NCI-H774 (cell line): ENCODE measurements around the gene DNASE2B.
"Not testable (repeated sequence)": the region's sequence is repeated elsewhere in the genome, so short reads cannot be mapped to it uniquely, and the experiment has no call there.

Experiments used
- DNase-seq: peaks from one replicate; lab custom pipeline; 2025; lab: John Stamatoyannopoulos, UW

The DNASE2B gene

DNA sequence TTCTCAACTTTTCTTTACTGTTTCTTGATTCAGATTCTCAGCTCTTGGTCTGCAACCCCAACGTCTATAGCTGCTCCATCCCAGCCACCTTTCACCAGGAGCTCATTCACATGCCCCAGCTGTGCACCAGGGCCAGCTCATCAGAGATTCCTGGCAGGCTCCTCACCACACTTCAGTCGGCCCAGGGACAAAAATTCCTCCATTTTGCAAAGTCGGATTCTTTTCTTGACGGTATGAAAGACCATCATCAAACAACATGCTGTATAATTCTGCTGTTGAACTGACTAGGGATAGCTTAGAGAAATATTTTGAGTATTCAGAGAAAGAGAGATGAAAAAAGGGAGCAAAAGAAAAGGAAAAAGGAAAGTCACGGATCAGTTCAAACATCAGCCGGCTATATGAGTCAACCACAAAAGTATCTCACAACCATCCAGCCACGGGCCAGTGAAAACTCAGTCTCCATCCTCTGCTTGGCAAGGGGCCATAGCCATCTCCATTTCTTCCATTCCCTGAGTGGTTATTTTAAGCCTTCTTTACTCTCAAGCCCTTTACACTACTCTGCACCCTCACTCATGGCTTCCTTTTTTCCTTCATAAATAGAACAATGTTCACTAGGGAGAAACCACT lies 14.1 kb downstream of the DNASE2B start:
- no peak for DNase-seq

DNA sequence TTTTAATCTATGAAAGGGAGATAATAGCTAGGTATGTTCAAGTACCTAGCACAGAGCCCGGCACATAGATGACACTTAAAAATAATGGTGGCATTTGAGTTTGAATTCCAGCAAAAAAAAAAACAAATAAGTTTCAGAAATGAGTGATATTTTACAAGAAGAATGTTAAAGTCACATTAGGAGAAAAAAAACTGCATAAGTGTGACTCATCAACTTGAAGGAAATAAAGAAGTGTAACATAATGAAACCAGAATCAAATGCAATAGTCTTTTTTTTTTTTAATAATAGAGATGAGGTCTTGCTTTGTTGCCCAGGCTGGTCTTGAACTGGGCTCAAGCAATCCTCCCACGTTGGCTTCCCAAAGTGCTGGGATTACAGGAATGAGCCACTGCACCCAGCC lies 17.1 kb downstream of the DNASE2B start:
- no peak for DNase-seq

DNA sequence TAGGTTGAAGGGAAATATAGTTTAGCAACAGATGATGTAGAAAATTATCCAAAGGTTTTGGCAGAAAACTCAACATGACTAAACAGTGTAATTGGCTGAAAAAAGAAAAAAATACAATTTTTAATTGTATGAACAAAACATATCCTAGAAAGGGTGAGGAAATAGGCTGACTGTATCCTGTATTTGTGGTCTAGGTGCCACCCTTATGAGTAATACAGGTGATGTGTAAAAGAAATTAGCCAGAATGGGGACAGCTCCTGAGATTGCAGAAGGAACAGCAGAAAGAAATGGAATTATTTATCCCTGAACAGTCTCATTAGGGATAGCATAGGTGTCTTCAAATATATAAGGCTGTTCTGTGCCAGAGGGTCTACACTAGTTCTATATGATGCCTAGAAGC lies 24.6 kb downstream of the DNASE2B start:
- DNase-seq = no peak

DNA sequence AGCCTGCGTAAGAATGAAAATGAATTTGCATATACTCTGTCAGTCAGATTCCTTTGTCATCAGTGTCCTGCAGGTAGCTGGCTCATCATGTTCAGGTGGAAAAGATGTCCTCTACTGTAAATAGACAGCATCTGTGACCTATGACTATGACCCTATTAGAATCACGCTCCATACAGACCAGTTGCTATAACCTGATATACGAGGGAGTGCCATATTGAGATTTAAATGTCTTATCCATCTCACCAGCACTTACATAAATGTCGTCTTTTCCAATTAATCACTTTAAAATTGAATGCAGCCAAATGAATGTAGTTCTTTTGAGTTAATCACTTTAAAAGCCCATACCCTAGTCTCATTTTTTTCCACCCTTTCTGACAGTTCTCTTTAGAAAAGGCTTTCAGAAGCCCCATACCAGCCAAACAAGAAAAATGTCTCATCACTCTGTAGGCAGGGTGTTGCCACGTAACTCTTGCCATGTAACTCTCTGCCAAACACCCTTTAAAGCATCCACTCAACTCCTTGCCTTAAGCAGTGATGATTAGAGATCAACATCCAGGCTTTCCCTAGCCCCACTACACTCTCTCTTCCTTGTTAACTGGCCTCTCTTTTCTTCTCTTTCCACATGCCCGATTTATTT lies 26.3 kb downstream of the DNASE2B start:
- no peak for DNase-seq

DNA sequence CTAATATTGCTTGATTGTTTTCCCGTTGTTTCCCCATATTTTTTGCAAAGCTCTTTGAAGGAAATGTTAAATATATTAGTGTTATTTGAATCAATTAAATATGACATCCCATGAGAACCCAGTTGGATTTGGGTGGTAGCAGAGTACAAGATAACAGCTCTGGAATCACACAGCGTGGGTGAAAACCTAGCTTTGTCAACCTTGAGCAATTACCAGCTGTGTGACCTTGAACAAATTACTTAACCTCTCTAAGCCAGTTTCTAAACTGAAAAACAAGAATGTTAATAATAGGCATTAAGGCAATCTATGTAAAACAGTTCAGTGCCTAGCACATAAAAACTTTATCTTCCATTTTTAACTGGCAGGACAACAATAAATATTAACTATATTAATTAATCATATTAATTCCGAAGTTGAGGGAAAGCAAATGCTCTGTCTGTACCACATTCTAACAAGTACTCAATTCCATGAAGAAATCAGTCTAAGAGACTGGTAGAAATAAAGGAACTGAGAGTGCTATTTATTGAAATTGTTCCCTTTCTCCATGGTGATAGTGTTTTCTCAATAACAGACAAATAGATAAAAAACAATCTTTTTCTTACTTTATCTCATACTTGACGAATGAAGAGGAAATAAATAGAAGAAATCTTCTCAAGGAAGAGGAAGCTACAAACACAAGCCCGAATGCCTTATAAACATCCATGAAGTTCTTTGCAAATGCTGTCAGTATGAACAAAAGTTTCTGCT lies 27.0 kb downstream of the DNASE2B start:
- no peak for DNase-seq

DNA sequence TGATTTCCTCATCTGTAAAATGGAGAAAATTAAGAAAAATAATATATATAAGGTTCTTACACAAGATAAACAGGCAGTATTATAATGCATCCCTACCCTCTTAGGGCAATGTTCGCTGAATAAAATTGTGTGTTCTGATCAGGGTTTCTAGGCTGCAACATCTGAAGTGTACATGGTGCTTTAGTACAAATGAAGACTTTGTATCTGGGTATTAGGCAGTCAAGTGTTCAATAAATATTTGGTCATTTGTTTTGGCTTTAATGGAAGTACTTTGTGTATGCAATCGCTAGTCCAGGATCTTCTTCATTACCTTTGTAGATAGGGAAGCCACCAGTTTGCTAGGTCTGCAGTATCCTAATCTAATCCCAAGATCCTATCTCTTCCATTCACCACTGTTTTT lies 28.1 kb downstream of the DNASE2B start:
- DNase-seq = peak; percentile 34

DNA sequence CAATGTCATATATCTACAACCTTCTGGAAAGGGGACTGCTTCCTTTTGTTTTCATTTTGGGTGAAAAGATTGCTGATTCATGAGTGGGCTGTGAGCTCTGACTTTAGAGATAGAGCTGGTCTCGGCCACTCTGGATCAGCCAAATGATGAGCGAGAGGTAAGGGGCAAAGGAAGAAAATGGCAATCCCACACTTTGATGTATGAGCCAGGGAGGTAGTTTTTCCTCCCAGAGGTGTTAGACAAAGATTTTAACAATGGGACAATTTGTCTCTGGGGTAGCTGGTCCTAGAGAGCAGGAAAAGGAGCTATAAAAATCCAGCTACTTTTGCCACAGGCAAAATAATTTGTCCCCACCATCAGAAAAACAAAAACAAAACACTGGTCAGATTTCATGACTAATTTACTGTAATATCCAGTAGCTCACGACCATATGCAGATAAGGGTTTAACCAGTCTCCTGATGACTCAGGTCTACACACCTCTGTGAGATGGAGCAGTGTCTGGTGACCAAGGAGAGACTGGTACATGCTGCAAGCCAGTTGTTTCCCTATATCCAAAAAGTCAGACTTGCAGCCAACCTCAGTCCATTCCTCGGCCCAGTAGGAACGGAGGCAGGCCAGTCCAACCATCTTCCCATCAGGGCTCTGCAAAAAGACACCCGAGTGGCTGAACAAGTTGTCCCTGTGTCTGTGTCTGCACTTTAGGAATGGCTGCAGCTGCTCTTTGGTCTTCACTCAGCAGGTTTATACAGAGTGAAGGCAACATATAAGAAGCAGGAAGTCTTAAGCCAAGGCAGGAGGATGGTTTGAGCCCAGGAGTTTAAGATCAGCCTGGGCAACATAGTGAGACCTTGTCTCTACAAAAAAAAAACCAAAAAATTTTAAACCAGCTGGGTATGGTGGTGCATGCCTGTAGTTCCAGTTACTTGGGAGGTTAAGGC lies 29.2 kb downstream of the DNASE2B start:
- DNase-seq = no peak

DNA sequence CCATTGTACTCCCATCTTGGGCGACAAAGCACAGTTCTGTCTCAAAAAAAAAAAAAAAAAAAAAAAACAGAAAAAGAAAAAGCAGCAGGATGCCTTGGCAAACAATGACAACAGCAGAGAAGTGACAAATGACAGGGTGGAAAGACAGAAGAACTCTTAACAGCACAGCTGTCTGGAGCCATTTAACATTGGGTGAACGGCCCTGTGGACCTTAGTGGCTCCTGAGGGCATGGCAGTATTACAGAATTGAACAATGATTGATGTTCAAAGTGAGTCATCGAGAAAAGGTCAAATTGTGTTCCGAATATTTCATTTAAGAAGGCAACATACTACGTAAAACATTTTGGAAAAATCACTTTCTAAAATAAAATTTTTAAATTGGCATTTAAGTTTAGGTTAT lies 30.0 kb downstream of the DNASE2B start:
- DNase-seq = peak; percentile 3

DNA sequence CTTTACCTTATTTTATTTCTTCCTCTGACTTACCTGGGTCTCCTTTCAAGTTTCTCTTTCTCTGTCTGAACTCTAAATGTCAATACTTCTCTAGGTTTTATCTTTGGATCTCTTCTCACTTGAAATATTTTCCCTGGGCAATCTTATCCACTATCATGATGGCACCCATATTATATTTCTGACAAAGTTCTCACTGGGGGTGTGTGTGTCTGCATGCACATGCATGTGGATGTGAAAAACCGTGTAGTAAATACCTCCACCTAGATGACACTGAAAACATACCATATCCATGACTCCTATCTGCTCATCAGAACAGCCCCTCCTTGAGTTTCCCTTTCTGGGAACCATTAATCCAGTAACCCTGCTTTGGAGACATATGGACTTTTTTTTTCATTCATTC lies 30.9 kb downstream of the DNASE2B start:
- no peak for DNase-seq

DNA sequence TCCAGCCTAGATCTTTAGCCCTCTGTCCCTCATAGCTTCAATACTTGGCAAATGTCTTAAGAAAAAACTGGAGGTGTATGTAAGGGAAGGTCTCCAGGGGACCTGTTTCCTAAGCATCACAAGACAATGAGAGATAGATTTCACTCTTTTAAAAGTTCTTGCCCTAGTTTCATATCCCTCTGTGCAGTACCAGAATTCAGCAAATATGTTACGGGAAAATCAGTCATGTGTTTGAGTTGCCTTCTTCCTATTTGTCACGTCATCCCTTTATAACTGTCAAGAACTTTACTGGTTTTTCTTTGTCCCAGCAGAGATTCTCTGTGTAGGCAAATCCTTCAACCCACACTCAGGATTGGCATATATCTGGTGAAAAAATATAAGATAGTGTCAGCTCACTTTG lies 32.3 kb downstream of the DNASE2B start:
- DNase-seq = no peak

DNA sequence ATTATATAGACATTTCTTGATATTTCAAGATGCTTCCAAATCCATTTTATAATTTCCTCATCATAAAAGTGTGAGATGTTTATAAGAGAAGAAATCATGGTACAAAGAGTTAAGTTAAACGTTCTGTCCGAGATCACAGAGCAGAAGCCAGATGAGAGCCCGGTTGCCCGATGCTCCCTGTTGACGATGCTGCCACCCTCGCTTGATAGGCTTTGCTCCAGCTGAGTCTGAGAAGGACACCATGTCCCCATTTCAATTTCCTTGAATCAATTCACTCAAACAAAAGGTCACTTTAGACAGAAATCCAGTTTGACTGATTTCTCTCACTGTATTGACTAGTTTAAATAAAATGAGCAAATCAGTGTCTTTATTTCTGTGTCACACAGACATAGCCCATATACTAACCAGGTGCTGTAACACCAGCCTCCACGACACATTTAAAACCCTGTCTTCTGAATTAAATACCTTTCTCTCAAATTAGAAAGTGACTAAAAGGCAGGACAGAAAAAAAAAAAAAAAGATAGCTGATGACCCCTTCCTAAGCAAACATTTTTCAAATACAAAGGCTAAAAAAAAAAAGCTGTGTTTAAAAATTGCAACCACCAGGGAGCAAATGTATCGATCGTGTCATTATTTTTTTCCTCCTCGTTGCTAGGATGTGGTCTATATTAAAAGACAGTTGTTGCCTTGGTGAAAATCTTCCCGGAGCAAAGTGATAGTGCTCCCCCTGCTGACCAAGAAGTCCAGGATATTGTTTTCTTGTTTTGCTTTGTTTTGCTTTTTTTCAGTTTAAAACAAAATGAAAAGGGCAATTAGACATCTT lies 35.2 kb downstream of the DNASE2B start:
- DNase-seq = peak; percentile 78

DNA sequence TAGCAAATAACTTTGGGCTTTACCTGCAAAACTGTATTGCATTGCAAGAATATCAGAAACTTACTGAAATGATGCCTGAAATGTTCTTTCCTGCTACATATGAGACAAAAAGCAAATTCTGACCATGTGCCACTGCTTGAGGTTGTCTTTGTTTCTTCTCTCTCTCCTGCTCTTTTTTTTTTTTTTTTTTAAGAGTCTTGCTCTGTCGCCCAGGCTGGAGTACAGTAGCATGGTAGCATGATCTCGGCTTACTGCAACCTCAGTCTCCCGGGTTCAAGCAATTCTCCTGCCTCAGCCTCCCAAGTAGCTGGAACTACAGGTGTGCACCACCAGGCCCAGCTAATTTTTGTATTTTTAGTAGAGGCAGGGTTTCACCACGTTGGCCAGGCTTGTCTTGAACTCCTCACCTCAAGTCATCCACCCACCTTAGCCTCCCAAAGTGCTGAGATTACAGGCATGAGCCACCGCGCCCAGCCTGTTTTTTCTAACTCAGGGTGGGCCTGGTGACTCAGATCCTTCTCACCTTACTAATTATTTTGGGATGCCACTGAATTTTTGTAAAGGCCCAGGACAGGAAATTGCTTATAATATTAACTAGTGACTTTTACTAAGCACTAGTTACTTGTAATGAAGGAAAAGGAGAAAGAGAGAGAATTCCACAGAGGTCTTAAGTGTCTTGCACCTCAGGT lies 35.9 kb downstream of the DNASE2B start:
- no peak for DNase-seq

DNA sequence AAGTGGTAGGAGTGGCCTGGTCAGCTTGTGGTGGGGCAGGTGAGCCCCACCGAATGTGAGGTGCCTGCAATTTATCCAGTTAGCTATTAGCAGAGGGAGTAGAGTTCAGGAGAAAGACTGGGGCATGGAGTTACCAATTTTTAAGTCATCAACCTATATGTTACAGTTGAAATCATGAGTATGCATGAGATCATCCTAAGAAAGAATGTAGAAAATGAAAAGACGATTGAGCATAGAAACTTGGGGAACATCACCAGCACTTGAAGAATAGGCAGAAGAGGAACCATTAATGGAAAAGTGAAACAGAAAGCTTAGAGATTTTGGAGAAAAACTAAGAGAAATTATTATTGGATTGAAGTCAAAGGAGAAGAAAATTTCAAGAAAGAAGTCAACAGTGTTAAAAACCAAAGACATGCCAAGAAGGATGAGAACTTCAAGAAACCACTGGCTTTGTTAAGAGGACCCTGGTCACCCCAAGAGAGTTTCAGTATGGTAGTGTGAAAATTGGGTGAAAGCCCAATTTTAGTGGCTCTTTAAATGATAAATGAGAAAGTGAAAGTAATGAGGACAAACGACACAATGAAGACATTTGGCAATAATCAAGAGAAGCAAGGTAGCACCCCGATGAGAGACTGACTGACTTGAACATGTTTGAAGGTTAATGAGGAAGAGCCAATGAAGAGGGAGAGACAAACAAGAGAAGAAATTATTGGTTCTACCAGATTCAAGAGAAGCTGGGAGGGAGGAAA lies 36.7 kb downstream of the DNASE2B start:
- no peak for DNase-seq

DNA sequence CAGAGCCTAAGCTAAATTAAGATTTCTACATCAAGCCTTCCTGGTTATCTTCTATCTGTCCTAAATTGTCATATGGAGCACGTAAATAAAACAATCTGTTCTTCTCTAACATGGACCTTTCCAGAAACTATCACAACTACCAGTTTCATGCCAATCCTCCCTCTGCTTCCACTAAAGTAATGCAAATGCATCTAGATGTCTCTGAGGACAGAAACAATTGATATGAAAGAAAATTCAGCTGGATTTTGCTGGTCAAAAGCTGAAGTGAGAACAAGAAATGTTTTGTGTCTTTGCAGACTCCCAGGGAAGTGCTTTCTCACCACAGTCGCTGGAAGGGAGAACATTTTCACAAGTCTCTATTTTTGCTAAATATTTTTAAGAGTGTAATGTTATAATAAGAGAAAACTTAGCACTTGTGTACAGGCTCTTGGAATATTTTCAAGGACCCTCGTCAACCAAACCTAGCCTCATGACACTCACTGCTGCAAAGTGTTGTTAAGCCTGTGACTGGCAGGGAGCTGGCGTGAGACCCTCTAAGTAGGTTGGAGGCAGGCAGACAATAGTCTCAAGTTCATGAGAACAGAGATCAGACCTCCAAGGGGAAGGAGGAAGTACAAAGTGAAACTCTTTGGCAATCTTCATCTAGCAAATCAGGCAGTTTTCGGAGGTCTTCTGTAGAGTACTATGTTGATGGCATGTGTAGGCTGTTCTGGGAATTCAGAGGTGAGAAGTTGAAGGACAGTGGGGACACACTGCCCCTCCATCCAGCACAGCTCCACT lies 38.8 kb downstream of the DNASE2B start:
- no peak for DNase-seq

DNA sequence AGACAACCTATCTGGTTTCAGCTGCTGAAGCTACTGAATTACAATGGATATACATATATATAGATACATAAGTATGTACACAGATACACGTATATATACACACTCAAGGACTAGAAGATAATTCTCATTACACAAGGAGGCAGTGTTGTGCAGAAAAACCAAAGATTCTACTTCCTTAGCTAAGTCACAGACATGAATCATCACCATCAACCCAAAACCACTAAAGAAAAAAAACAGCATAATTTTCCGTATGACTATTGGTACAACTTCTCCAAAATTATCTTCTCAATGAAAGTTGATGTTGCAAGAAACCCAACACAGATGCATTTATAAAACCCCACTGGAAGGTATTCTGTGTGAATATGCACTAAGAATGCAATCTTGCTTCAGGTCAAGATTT lies 44.0 kb downstream of the DNASE2B start:
- DNase-seq = no peak

DNA sequence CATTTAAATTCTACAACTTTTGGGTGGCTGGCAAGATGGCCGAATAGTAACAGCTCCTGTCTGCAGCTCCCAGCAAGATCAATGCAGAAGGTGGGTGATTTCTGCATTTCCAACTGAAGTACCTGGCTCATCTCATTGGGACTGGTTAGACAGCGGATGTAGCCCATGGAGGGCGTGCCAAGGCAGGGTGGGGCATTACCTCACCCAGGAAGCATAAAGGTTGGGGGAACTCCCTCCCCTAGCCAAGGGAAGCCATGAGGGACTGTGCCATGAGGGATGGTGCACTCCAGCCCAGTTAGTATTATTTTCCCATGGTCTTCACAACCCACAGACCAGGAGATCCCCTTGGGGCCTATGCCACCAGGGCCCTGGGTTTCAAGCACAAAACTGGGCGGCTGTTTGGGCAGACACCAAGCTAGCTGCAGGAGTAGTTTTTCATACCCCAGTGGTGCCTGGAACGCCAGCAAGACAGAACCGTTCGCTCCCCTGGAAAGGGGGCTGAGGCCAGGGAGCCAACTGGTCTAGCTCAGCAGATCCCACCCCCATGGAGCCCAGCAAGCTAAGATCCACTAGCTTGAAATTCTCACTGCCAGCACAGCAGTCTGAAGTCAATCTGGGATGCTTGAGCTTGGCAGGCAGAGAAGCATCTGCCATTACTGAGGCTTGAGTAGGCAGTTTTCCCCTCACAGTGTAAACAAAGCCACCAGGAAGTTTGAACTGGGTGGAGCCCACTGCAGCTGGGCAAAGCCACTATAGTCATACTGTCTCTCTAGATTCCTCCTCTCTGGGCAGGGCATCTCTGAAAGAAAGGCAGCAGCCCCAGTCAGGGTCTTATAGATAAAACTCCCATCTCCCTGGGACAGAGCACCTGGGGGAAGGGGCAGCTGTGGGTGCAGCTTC lies 44.7 kb downstream of the DNASE2B start:
- not testable (repeated sequence) for DNase-seq

DNA sequence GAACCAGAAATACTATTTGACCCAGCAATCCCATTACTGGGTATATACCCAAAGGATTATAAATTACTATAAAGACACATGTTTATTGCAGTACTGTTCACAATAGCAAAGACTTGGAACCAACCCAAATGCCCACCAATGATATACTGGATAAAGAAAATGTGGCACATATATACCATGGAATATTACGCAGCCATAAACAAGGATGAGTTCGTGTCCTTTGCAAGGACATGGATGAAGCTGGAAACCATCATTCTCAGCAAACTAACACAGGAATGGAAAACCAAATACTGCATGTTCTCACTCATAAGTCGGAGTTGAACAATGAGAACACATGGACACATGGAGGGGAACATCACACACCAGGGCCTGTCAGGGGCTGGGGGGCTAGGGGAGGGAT lies 50.4 kb downstream of the DNASE2B start:
- DNase-seq = not testable (repeated sequence)

DNA sequence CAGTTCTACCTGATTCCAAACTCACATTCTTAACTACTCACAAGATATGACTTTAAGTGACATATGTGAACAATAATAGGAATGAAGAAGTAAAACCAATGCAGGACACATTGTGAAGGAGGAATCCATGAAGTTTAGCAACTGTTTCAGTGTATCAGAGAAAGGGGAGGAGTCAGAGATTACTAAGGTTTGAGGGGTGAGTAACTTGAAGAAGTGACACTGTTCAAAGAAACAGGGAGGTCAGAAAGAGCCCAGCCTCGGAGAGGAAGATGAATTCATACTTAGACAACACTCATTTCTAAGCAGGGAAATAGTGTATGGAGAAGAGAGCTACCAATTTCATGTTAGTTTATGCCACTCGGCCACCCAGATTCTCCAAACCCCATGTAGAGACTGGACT lies 52.6 kb downstream of the DNASE2B start:
- DNase-seq = no peak
